Astrocyte of the cerebellum (primary cell): ENCODE data around the gene TOR1AIP1.

Experiments
- DNase-seq: peaks from one replicate; pipeline ENCODE4 v3.0.0-alpha.2; 2011; ENCODE audit warnings: low read depth
- H3K4me3 ChIP-seq: 2 replicates; pipeline ENCODE4 v1.5.1; 2011; ENCODE audit warnings: mild to moderate bottlenecking, low read depth, low read length, moderate library complexity
- CTCF ChIP-seq: IDR thresholded peaks from 2 replicates; pipeline ENCODE4 v1.5.1; 2012; ENCODE audit warnings: low read length, low read depth, moderate library complexity, mild to moderate bottlenecking; ENCODE audit errors: missing control alignments
- in situ Hi-C: cut with HindIII; loops from 2 replicates; pipeline ENCODE4 v1.10.0; 2017; ENCODE audit warnings: low sequenced_read_pairs

The TOR1AIP1 gene

GRCh38 chr1:179910934-179911333 is 28.8 kb downstream of the TOR1AIP1 start:
- no peak overlapping the region for H3K4me3 ChIP-seq
- no peak for TF ChIP-seq CTCF
- in situ Hi-C loops, result no loop called here
- DNase-seq, result no peak

GRCh38 chr1:179911812-179912211 is 29.7 kb downstream of the TOR1AIP1 start:
- in situ Hi-C loops, result no loop called here
- no peak for DNase-seq
- no peak for TF ChIP-seq CTCF

GRCh38 chr1:179917601-179918429 is 35.7 kb downstream of the TOR1AIP1 start:
- TF ChIP-seq CTCF, result no peak
- in situ Hi-C loops, result no loop called here
- DNase-seq, result no peak

More at GRCh38 chr1:179911812-179912211, 29.7 kb downstream of the TOR1AIP1 start:
- H3K4me3 ChIP-seq, result no peak overlapping the region

GRCh38 chr1:179921472-179921871 is 39.4 kb downstream of the TOR1AIP1 start:
- no peak for TF ChIP-seq CTCF
- in situ Hi-C loops, result no loop called here
- DNase-seq, result no peak

More at GRCh38 chr1:179917601-179918429, 35.7 kb downstream of the TOR1AIP1 start:
- no peak overlapping the region for H3K4me3 ChIP-seq

GRCh38 chr1:179921981-179922872 is 40.1 kb downstream of the TOR1AIP1 start:
- no peak for TF ChIP-seq CTCF
- in situ Hi-C loops, result no loop called here
- H3K4me3 ChIP-seq, result no peak overlapping the region
- no peak for DNase-seq

More at GRCh38 chr1:179921472-179921871, 39.4 kb downstream of the TOR1AIP1 start:
- no peak overlapping the region for H3K4me3 ChIP-seq

- no peak for DNase-seq
- no peak overlapping the region for H3K4me3 ChIP-seq
- TF ChIP-seq CTCF, result no peak
- in situ Hi-C loops, result no loop called here
Observed at GRCh38 chr1:179923029-179923428, 40.9 kb downstream of the TOR1AIP1 start.
